ENCODE results near the gene SYCP2L.

DNA sequence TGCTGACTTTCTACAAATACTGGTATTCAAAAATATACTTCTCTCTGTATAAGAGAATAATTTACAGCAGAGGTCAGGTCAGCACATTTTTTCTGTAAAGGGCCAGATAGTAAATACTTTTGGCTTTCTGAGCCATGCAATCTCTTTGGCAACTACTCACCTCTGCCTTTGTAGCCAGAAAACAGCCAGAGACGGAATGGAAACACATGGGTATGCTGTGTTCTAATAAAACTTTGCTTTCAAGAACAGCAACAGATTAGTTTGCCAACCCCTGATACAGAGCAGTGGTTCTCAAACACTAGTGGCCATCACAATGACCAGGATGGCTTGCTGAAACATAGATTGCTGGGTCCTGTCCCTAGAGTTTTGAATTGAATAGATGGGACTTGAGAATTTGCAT is 46.3 kb downstream of the SYCP2L start:
- TF ChIP-seq CTCF (IDR thresholded peaks at IDR 0.05) (no peak), EZH2 (IDR thresholded peaks at IDR 0.05) (no peak)

Measured in neural progenitor cell (in vitro differentiated cells).